Neural cell (in vitro differentiated cells): ENCODE results near the gene DDC. TPM values are rescaled to one million over a fixed set of nuclear protein-coding genes. Genes with fewer than 3 reads are reported as not detected.

ENCODE experiments used
- H2AFZ ChIP-seq: fragments of 200-600, 300-800 bp; sonication (generic), shearing (Covaris generic); 2 replicates; pipeline ENCODE4 v1.6.0; 2014; ENCODE audit warnings: low read depth, mild to moderate bottlenecking, antibody characterized with exemption, low read length, moderate library complexity
- H3F3A ChIP-seq: fragments of 200-600 bp; shearing (Covaris generic); 2 replicates; pipeline ENCODE4 v1.6.1; 2016; ENCODE audit warnings: mild to moderate bottlenecking, moderate library complexity, mixed read lengths, antibody characterized with exemption, low read length; ENCODE audit not compliant: insufficient read depth, poor library complexity, severe bottlenecking
- H3K27ac ChIP-seq: fragments of 200-600, 300-800 bp; sonication (generic), shearing (Covaris generic); 2 replicates; pipeline ENCODE4 v1.5.1; 2014; ENCODE audit warnings: mild to moderate bottlenecking, low read length, moderate library complexity
- H3K27me3 ChIP-seq: fragments of 300-800, 200-600 bp; sonication (generic), shearing (Covaris generic); 2 replicates; pipeline ENCODE4 v1.6.0; 2014; ENCODE audit warnings: mild to moderate bottlenecking, low read depth, low read length, moderate library complexity; ENCODE audit not compliant: insufficient read depth
- H3K36me3 ChIP-seq: fragments of 300-800, 200-600 bp; sonication (generic), shearing (Covaris generic); 2 replicates; pipeline ENCODE4 v1.5.1; 2014; ENCODE audit warnings: mild to moderate bottlenecking, antibody characterized with exemption, low read length, moderate library complexity; ENCODE audit not compliant: insufficient read depth
- H3K4me2 ChIP-seq: fragments of 300-800, 200-600 bp; sonication (generic), shearing (Covaris generic); 2 replicates; pipeline ENCODE4 v1.6.0; 2014; ENCODE audit warnings: mild to moderate bottlenecking, low read length
- H3K4me3 ChIP-seq: fragments of 300-800, 200-600 bp; sonication (generic), shearing (Covaris generic); 2 replicates; pipeline ENCODE4 v1.5.1; 2014; ENCODE audit warnings: mild to moderate bottlenecking, low read length, moderate library complexity
- H3K79me2 ChIP-seq: fragments of 200-600 bp; shearing (Covaris generic); replicated peaks from 2 replicates; pipeline ENCODE4 v1.6.0; 2014; ENCODE audit warnings: mild to moderate bottlenecking, low read length, moderate library complexity; ENCODE audit not compliant: insufficient read depth
- H3K9ac ChIP-seq: fragments of 300-800, 200-600 bp; sonication (generic), shearing (Covaris generic); 2 replicates; pipeline ENCODE4 v1.6.1; 2016; ENCODE audit warnings: mild to moderate bottlenecking, low read length, mixed read lengths
- H3K9me2 ChIP-seq: fragments of 200-600 bp; shearing (Covaris generic); 2 replicates; pipeline ENCODE4 v1.6.1; 2016; ENCODE audit warnings: mild to moderate bottlenecking, low read length, mixed read lengths; ENCODE audit not compliant: insufficient read depth
- H3K9me3 ChIP-seq: fragments of 200-600, 300-800 bp; sonication (generic), shearing (Covaris generic); 2 replicates; pipeline ENCODE4 v1.6.1; 2016; ENCODE audit warnings: mild to moderate bottlenecking, mixed run types, low read length, moderate library complexity, mixed read lengths
- H4K20me1 ChIP-seq: fragments of 200-600 bp; shearing (Covaris generic); 2 replicates; pipeline ENCODE4 v1.6.1; 2016; ENCODE audit warnings: mild to moderate bottlenecking, mixed run types; ENCODE audit not compliant: insufficient read depth
- CTCF ChIP-seq: fragments of 450-650 bp; IDR thresholded peaks from 2 replicates; pipeline ENCODE4 v1.5.1; 2014; ENCODE audit warnings: antibody characterized with exemption, mild to moderate bottlenecking, moderate library complexity; ENCODE audit not compliant: poor library complexity, severe bottlenecking
- EP300 ChIP-seq: fragments of 450-650 bp; conservative IDR thresholded peaks from 2 replicates; pipeline ENCODE4 v1.6.1; 2014; ENCODE audit warnings: antibody characterized with exemption, mild to moderate bottlenecking, moderate library complexity; ENCODE audit not compliant: poor library complexity, severe bottlenecking
- EZH2 ChIP-seq: fragments of 200-600, 300-800 bp; shearing (Covaris generic), sonication (generic); IDR thresholded peaks from 2 replicates; pipeline ENCODE4 v1.6.1; 2014; ENCODE audit warnings: antibody characterized with exemption, low read length, borderline replicate concordance, mild to moderate bottlenecking; ENCODE audit not compliant: insufficient read depth, poor library complexity, severe bottlenecking
- MXI1 ChIP-seq: fragments of 450-650 bp; conservative IDR thresholded peaks from 2 replicates; pipeline ENCODE4 v1.6.1; 2014; ENCODE audit warnings: antibody characterized with exemption, mild to moderate bottlenecking; ENCODE audit not compliant: poor library complexity, severe bottlenecking
- POLR2AphosphoS5 ChIP-seq: IDR thresholded peaks from 2 replicates; pipeline ENCODE4 v1.6.1; 2012
- RAD21 ChIP-seq: fragments of 450-650 bp; conservative IDR thresholded peaks from 2 replicates; pipeline ENCODE4 v1.6.1; 2014; ENCODE audit warnings: antibody characterized with exemption, mild to moderate bottlenecking, moderate library complexity
- REST ChIP-seq: IDR thresholded peaks from 2 replicates; pipeline ENCODE4 v1.6.1; 2012; ENCODE audit warnings: borderline replicate concordance
- SMC3 ChIP-seq: fragments of 450-650 bp; conservative IDR thresholded peaks from 2 replicates; pipeline ENCODE4 v1.6.1; 2014; ENCODE audit warnings: antibody characterized with exemption, mild to moderate bottlenecking, moderate library complexity; ENCODE audit not compliant: poor library complexity
- TAF1 ChIP-seq: IDR thresholded peaks from 2 replicates; pipeline ENCODE4 v1.6.1; 2012; ENCODE audit warnings: low read depth
- polyA plus RNA-seq: library from polyadenylated mRNA; depleted of rRNA; stranded (reverse); fragments of >200 nt; gene quantifications from 2 replicates; pipeline ENCODE4 v1.2.3, GENCODE V29; 2014

Gene DDC
- polyA plus RNA-seq, 1 donor from 2014 or later, result 42.9 TPM

- H3K9me3 ChIP-seq, result no peaks in the 10 kb centered on the region
Measured at GRCh38 chr7:50454968-50455367, 110.2 kb downstream of the DDC start.

GRCh38 chr7:50450590-50451032 lies 114.6 kb downstream of the DDC start:
- Histone ChIP-seq H4K20me1 (no peaks in the 10 kb centered on the region), H3K27ac (peak overlapping the region; percentile 46), H3K27me3 (no peaks in the 10 kb centered on the region), H3K9me3 (no peaks in the 10 kb centered on the region), H3K36me3 (no peaks in the 10 kb centered on the region), H3K4me2 (no peak overlapping the region), H3K9ac (peak overlapping the region; percentile 65), H2AFZ (peak overlapping the region; percentile 80), H3K79me2 (no peaks in the 10 kb centered on the region), H3K9me2 (no peaks in the 10 kb centered on the region), H3K4me3 (peak overlapping the region; percentile 84), H3F3A (no peaks in the 10 kb centered on the region)
- TF ChIP-seq CTCF, result no peak
- TF ChIP-seq SMC3, result no peak
- TF ChIP-seq EP300, result no peak
- TF ChIP-seq TAF1, result no peak
- no peak for TF ChIP-seq RAD21
- no peak for TF ChIP-seq POLR2AphosphoS5
- no peak for TF ChIP-seq EZH2
- TF ChIP-seq REST, result no peak

More at GRCh38 chr7:50454968-50455367, 110.2 kb downstream of the DDC start:
- Histone ChIP-seq H3K27ac (no peak overlapping the region), H3F3A (no peaks in the 10 kb centered on the region), H2AFZ (no peak overlapping the region), H3K9me2 (no peaks in the 10 kb centered on the region), H3K4me2 (no peak overlapping the region), H4K20me1 (no peaks in the 10 kb centered on the region), H3K79me2 (no peaks in the 10 kb centered on the region), H3K36me3 (no peaks in the 10 kb centered on the region), H3K4me3 (no peak overlapping the region), H3K27me3 (no peaks in the 10 kb centered on the region), H3K9ac (no peak overlapping the region)
- TF ChIP-seq EP300, result no peak
- no peak for TF ChIP-seq SMC3
- TF ChIP-seq CTCF, result no peak
- no peak for TF ChIP-seq RAD21
- no peak for TF ChIP-seq EZH2
- TF ChIP-seq TAF1, result no peak
- TF ChIP-seq POLR2AphosphoS5, result no peak
- TF ChIP-seq MXI1, result no peak
